HepG2 (cell line): ENCODE results near the gene CTSA. TPM values are rescaled to one million over a fixed set of nuclear protein-coding genes. Genes with fewer than 3 reads are reported as not detected.

Experiments
- EED ChIP-seq: sonication (generic); formaldehyde crosslinking; IDR thresholded peaks from 2 replicates; pipeline ENCODE4 v1.5.0; 2020; ENCODE audit warnings: mild to moderate bottlenecking, missing genetic modification reagents
- JUN ChIP-seq: sonication (generic); formaldehyde crosslinking; IDR thresholded peaks from 2 replicates; pipeline ENCODE4 v1.4.0; 2020; ENCODE audit warnings: mild to moderate bottlenecking, missing genetic modification reagents
- NAIF1 ChIP-seq: sonication (generic); formaldehyde crosslinking; IDR thresholded peaks from 2 replicates; pipeline ENCODE4 v1.5.0; 2020; ENCODE audit warnings: mild to moderate bottlenecking, missing genetic modification reagents, borderline replicate concordance
- NBN ChIP-seq: fragments of 450-650 bp; conservative IDR thresholded peaks from 2 replicates; pipeline ENCODE4 v1.6.1; 2017
- PAXIP1 ChIP-seq: sonication (generic); formaldehyde crosslinking; conservative IDR thresholded peaks from 2 replicates; pipeline ENCODE4 v1.4.0; 2020; ENCODE audit warnings: mild to moderate bottlenecking, missing genetic modification reagents, moderate library complexity
- RFXAP ChIP-seq: sonication (generic); formaldehyde crosslinking; IDR thresholded peaks from 2 replicates; pipeline ENCODE4 v1.4.0; 2020; ENCODE audit warnings: missing genetic modification reagents, borderline replicate concordance
- ZNF143 ChIP-seq: sonication (generic); formaldehyde crosslinking; IDR thresholded peaks from 2 replicates; pipeline ENCODE4 v1.4.0; 2020; ENCODE audit warnings: missing genetic modification reagents
- ZNF274 ChIP-seq: sonication (generic); formaldehyde crosslinking; IDR thresholded peaks from 2 replicates; pipeline ENCODE4 v1.5.1; 2020; ENCODE audit warnings: mild to moderate bottlenecking, missing genetic modification reagents
- ZNF382 ChIP-seq: sonication (generic); formaldehyde crosslinking; IDR thresholded peaks from 2 replicates; pipeline ENCODE4 v1.5.0; 2020; ENCODE audit warnings: missing genetic modification reagents, mild to moderate bottlenecking, borderline replicate concordance
- ZNF430 ChIP-seq: sonication (generic); formaldehyde crosslinking; IDR thresholded peaks from 2 replicates; pipeline ENCODE4 v1.9.0; 2021; ENCODE audit warnings: mild to moderate bottlenecking, missing genetic modification reagents
- ZNF790 ChIP-seq: sonication (generic); formaldehyde crosslinking; IDR thresholded peaks from 2 replicates; pipeline ENCODE4 v1.8.0; 2022; ENCODE audit warnings: missing genetic modification reagents, mild to moderate bottlenecking, borderline replicate concordance
- polyA plus RNA-seq, 8 experiments: library from polyadenylated mRNA; depleted of rRNA in 3 of 8; stranded (reverse) in 7 of 8; unstranded in 1 of 8; fragments of >200 nt; fragmentation: Illumina TruSeq in 4 of 8; extraction: Trizol in 4 of 8; gene quantifications; 2 replicates each; pipeline versions ENCODE4 v1.2.1 to v1.2.3, GENCODE V29; 2011 to 2016; ENCODE audit warnings: low read depth in 4 of 8, missing spikeins in 1 of 8, mixed read lengths in 1 of 8; ENCODE audit not compliant: insufficient read depth in 1 of 8
- total RNA-seq, 5 experiments: library from RNA; depleted of rRNA; stranded (reverse); fragments of >200 nt; fragmentation: Illumina TruSeq; extraction: Trizol; gene quantifications; 2 replicates each; pipeline ENCODE4 v1.2.3, GENCODE V29; 2016; ENCODE audit warnings: low read depth in 1 of 5
- TF ChIP-seq, protein P1 (sequence below): sonication (generic); formaldehyde crosslinking; conservative IDR thresholded peaks from 2 replicates; pipeline ENCODE4 v1.8.0; 2022; ENCODE audit warnings: mild to moderate bottlenecking, moderate library complexity, missing genetic modification reagents
- TF ChIP-seq, protein P2 (sequence below), 2 experiments: sonication (generic) in 1 of 2; formaldehyde crosslinking in 1 of 2; IDR thresholded peaks; 2 replicates each; pipeline versions ENCODE4 v1.6.1 to v1.9.0; 2014 to 2022; ENCODE audit warnings: antibody characterized with exemption in 1 of 2, borderline replicate concordance in 1 of 2, inconsistent platforms in 1 of 2, low read depth in 1 of 2, missing genetic modification reagents in 1 of 2
- TF ChIP-seq, protein P3 (sequence below): sonication (generic); formaldehyde crosslinking; IDR thresholded peaks from 2 replicates; pipeline ENCODE4 v1.5.0; 2020; ENCODE audit warnings: missing genetic modification reagents

CTSA gene
- total and polyA plus RNA-seq, 2 of the 13 experiments (the other 11 are each of a cell fraction or from before 2014, with no cell fraction given) = 202 to 231 TPM

GRCh38 chr20:45909817-45910669 is 18.9 kb downstream of the CTSA start (continued):
- peak; percentile 50 for TF ChIP-seq PAXIP1
- TF ChIP-seq, protein P1, sequence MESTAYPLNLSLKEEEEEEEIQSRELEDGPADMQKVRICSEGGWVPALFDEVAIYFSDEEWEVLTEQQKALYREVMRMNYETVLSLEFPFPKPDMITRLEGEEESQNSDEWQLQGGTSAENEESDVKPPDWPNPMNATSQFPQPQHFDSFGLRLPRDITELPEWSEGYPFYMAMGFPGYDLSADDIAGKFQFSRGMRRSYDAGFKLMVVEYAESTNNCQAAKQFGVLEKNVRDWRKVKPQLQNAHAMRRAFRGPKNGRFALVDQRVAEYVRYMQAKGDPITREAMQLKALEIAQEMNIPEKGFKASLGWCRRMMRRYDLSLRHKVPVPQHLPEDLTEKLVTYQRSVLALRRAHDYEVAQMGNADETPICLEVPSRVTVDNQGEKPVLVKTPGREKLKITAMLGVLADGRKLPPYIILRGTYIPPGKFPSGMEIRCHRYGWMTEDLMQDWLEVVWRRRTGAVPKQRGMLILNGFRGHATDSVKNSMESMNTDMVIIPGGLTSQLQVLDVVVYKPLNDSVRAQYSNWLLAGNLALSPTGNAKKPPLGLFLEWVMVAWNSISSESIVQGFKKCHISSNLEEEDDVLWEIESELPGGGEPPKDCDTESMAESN (CRISPR knock-in tag) = no peak
- TF ChIP-seq ZNF274 = no peak
- no peak; the same call in 1 of the 2 replicates for TF ChIP-seq ZNF143 (CRISPR knock-in tag)
- no peak for TF ChIP-seq ZNF790 (CRISPR knock-in tag)
- TF ChIP-seq JUN (CRISPR knock-in tag) = no peak
- TF ChIP-seq ZNF382 (CRISPR knock-in tag) = no peak
- 0 out of 2 replicates have a peak, but pooled peaks have one; percentile 19 for TF ChIP-seq NAIF1 (CRISPR knock-in tag)
- TF ChIP-seq, protein P2, sequence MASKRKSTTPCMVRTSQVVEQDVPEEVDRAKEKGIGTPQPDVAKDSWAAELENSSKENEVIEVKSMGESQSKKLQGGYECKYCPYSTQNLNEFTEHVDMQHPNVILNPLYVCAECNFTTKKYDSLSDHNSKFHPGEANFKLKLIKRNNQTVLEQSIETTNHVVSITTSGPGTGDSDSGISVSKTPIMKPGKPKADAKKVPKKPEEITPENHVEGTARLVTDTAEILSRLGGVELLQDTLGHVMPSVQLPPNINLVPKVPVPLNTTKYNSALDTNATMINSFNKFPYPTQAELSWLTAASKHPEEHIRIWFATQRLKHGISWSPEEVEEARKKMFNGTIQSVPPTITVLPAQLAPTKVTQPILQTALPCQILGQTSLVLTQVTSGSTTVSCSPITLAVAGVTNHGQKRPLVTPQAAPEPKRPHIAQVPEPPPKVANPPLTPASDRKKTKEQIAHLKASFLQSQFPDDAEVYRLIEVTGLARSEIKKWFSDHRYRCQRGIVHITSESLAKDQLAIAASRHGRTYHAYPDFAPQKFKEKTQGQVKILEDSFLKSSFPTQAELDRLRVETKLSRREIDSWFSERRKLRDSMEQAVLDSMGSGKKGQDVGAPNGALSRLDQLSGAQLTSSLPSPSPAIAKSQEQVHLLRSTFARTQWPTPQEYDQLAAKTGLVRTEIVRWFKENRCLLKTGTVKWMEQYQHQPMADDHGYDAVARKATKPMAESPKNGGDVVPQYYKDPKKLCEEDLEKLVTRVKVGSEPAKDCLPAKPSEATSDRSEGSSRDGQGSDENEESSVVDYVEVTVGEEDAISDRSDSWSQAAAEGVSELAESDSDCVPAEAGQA (IDR thresholded peaks at IDR 0.05; ENCODE audit: low read depth) = 0 out of 2 replicates have a peak, but pooled peaks have one; percentile 38
- TF ChIP-seq, protein P2 (CRISPR knock-in tag; IDR thresholded peaks at IDR 0.05; ENCODE audit: borderline replicate concordance) = no peak
- TF ChIP-seq NBN = no peak
- TF ChIP-seq, protein P3, sequence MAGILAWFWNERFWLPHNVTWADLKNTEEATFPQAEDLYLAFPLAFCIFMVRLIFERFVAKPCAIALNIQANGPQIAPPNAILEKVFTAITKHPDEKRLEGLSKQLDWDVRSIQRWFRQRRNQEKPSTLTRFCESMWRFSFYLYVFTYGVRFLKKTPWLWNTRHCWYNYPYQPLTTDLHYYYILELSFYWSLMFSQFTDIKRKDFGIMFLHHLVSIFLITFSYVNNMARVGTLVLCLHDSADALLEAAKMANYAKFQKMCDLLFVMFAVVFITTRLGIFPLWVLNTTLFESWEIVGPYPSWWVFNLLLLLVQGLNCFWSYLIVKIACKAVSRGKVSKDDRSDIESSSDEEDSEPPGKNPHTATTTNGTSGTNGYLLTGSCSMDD (CRISPR knock-in tag) = no peak
- TF ChIP-seq EED (CRISPR knock-in tag) = no peak
- TF ChIP-seq ZNF430 (CRISPR knock-in tag) = peak; percentile 33; the same call in 1 of the 2 replicates
- TF ChIP-seq RFXAP (CRISPR knock-in tag) = no peak
